ENCODE data around the gene IMMP2L. TPM values are rescaled to one million over a fixed set of nuclear protein-coding genes. Genes with fewer than 3 reads are reported as not detected.

The IMMP2L gene
- total and polyA plus RNA-seq, 8 donors = 2.5 to 40.8 (median 20.0) TPM; not detected in 1

DNA sequence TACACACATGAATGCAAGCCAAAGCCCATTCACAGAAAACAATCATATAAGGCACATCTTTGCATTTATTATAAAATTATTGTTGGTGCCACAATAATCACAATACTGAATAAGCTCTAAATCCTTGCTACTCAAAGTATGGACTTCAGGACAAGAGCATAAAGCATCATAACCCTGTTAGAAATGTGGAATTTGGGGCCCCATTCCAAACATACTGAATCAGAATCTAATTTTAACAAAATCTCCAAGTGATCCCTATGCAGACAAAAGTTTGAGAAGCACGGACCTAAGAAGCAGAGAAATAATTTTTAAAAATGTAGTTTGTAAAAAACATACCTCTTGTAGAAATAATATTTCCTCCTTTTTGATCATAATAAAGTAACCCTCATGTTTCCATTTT, 199.2 kb downstream of the IMMP2L start:
- H3K27ac ChIP-seq = no peak overlapping the region
- intact Hi-C loops (cut with DNase I; ENCODE audit: low total_unique reads) = no loop called here
- peaks cover 0 to 4% (median 2%) of the 10 kb centered on the region in 4 donors for H3K4me1 ChIP-seq
- TF ChIP-seq EP300 (IDR thresholded peaks at IDR 0.05) (no peak), POLR2A (IDR thresholded peaks at IDR 0.05) (no peak), POLR2AphosphoS5 (IDR thresholded peaks at IDR 0.05) (no peak)
- TF ChIP-seq, protein P1, sequence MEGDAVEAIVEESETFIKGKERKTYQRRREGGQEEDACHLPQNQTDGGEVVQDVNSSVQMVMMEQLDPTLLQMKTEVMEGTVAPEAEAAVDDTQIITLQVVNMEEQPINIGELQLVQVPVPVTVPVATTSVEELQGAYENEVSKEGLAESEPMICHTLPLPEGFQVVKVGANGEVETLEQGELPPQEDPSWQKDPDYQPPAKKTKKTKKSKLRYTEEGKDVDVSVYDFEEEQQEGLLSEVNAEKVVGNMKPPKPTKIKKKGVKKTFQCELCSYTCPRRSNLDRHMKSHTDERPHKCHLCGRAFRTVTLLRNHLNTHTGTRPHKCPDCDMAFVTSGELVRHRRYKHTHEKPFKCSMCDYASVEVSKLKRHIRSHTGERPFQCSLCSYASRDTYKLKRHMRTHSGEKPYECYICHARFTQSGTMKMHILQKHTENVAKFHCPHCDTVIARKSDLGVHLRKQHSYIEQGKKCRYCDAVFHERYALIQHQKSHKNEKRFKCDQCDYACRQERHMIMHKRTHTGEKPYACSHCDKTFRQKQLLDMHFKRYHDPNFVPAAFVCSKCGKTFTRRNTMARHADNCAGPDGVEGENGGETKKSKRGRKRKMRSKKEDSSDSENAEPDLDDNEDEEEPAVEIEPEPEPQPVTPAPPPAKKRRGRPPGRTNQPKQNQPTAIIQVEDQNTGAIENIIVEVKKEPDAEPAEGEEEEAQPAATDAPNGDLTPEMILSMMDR (IDR thresholded peaks at IDR 0.05) = no peak
- H3K27me3 ChIP-seq = no peaks in the 10 kb centered on the region
- no peak for DNase-seq
- H3K36me3 ChIP-seq = no peaks in the 10 kb centered on the region
- WGBS, 5 donors = 68 to 81% (median 76%) methylated on average over 1 of the region's 1 CpG
- no peaks in the 10 kb centered on the region for H3K9me3 ChIP-seq
- no peak overlapping the region for H3K4me3 ChIP-seq

DNA sequence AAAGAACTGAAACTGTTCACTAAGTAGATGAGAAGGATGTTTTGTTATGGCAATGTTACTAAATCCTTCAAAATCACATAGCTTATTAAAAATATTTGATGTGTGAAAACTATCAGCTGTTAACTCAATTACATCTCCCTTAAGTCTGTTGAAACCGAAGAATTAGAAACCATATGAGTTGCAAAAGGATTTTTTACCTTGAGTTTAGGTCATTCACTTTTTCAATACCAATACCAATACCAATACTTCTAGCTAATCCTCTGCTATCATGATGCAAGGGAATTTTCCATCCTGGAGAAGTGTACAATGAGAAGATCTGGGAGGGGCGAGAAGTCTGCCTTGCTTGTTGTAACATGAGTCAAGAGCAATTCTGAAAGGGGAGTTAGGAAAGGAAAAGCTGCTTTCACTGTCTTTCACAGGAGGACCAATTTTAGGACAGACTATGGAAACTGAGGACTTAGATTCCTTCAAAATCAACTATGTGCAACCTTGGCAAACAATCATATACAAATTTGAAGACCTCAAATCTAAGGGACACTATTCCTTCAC, 199.7 kb downstream of the IMMP2L start:
- Histone ChIP-seq H3K4me3 (no peak overlapping the region), H3K36me3 (no peaks in the 10 kb centered on the region), H3K9me3 (no peaks in the 10 kb centered on the region), H3K27me3 (no peaks in the 10 kb centered on the region), H3K27ac (no peak overlapping the region), H3K4me1 (peaks cover 0 to 10% (median 2%) of the 10 kb centered on the region in 4 donors)
- WGBS, 5 donors = 84 to 91% (median 89%) methylated on average over 2 of the region's 2 CpGs
- DNase-seq = no peak
- TF ChIP-seq POLR2A (IDR thresholded peaks at IDR 0.05) (no peak), POLR2AphosphoS5 (IDR thresholded peaks at IDR 0.05) (no peak)
- TF ChIP-seq, protein P1 (IDR thresholded peaks at IDR 0.05) = no peak
- intact Hi-C loops (cut with DNase I; ENCODE audit: low total_unique reads) = no loop called here

- Histone ChIP-seq H3K27ac (no peak overlapping the region), H3K4me3 (no peak overlapping the region), H3K27me3 (no peaks in the 10 kb centered on the region), H3K4me1 (peaks cover 0 to 10% (median 2%) of the 10 kb centered on the region in 4 donors), H3K9me3 (no peaks in the 10 kb centered on the region), H3K36me3 (no peaks in the 10 kb centered on the region)
- TF ChIP-seq POLR2A (IDR thresholded peaks at IDR 0.05) = no peak
- TF ChIP-seq EP300 (IDR thresholded peaks at IDR 0.05) = no peak
- no peak for TF ChIP-seq POLR2AphosphoS5 (IDR thresholded peaks at IDR 0.05)
- TF ChIP-seq, protein P1 (IDR thresholded peaks at IDR 0.05) = no peak
- intact Hi-C loops (cut with DNase I; ENCODE audit: low total_unique reads) = no loop called here
- no peak for DNase-seq
- WGBS, 5 donors = 89 to 95% (median 91%) methylated on average over 4 of the region's 4 CpGs
These were observed 203.4 kb downstream of the IMMP2L start for GRCh38 chr7:111358915-111359314.

- intact Hi-C loops (cut with DNase I; ENCODE audit: low total_unique reads) = no loop called here
- H3K27me3 ChIP-seq = no peaks in the 10 kb centered on the region
- H3K36me3 ChIP-seq = no peaks in the 10 kb centered on the region
- TF ChIP-seq POLR2AphosphoS5 (IDR thresholded peaks at IDR 0.05) (no peak), POLR2A (IDR thresholded peaks at IDR 0.05) (no peak), EP300 (IDR thresholded peaks at IDR 0.05) (no peak)
- TF ChIP-seq, protein P1 (IDR thresholded peaks at IDR 0.05) = no peak
- no peak overlapping the region for H3K27ac ChIP-seq
- peaks cover 0 to 10% (median 1%) of the 10 kb centered on the region in 4 donors for H3K4me1 ChIP-seq
- H3K9me3 ChIP-seq = no peaks in the 10 kb centered on the region
- H3K4me3 ChIP-seq = no peak overlapping the region
- DNase-seq = peak in 1 of 2 donors; percentile 28
These were observed 204.6 kb downstream of the IMMP2L start for GRCh38 chr7:111357691-111358090.
